Lower leg skin (tissue), 4 donors: ENCODE results near the gene STAT4. TPM values are rescaled to one million over a fixed set of nuclear protein-coding genes. Genes with fewer than 3 reads are reported as not detected.

Source experiments
- DNase-seq, 2 donors: peaks; one replicate each; pipeline ENCODE4 v3.0.0-alpha.2; 2019; ENCODE audit warnings: low spot score in 2 of 2
- H3K4me3 ChIP-seq: fragments of 200-600 bp; sonication (generic); 2 replicates; pipeline ENCODE4 v1.5.1; 2017; ENCODE audit warnings: mild to moderate bottlenecking, low read depth; ENCODE audit not compliant: poor library complexity, severe bottlenecking
- CTCF ChIP-seq, 3 donors: fragments of 450-650 bp; IDR thresholded peaks; one replicate each; pipeline ENCODE4 v1.5.1; 2016; ENCODE audit warnings: antibody characterized with exemption in 3 of 3, mild to moderate bottlenecking in 3 of 3, moderate library complexity in 2 of 3
- POLR2A ChIP-seq, 2 donors: fragments of 450-650 bp; IDR thresholded peaks; one replicate each; pipeline ENCODE4 v1.6.1; 2016 to 2017; ENCODE audit warnings: antibody characterized with exemption in 2 of 2, mild to moderate bottlenecking in 1 of 2, moderate library complexity in 1 of 2
- WGBS, 2 donors: methylation state at CpG; one replicate each; pipeline ENCODE4 v1.1.5; 2018; 5-methylcytosine and 5-hydroxymethylcytosine counted together
- intact Hi-C: fragments of 100-400 bp; cut with DNase I; formaldehyde crosslinking; loops from one replicate; pipeline ENCODE4 v1.15.0; 2023; ENCODE audit warnings: low total_unique reads
- total RNA-seq, 4 donors: library from RNA; depleted of rRNA; stranded (reverse); fragments of >200 nt; gene quantifications; one replicate each; pipeline ENCODE4 v1.1.0, GENCODE V29; 2016

The STAT4 gene
- total RNA-seq, 4 donors from 2014 or later = 0.46 to 4.3 (median 1.3) TPM

- H3K4me3 ChIP-seq = no peak overlapping the region
- intact Hi-C loops = no loop called here
- 70 to 78% methylated on average over 1 of the region's 1 CpG for WGBS, 2 donors
- no peak for TF ChIP-seq POLR2A (IDR thresholded peaks at IDR 0.05)
- TF ChIP-seq CTCF (IDR thresholded peaks at IDR 0.05) = no peak
- DNase-seq = no peak
Measured at GRCh38 chr2:191113761-191114160, 37.0 kb downstream of the STAT4 start.

GRCh38 chr2:191112448-191112901, 38.3 kb downstream of the STAT4 start:
- DNase-seq = no peak
- TF ChIP-seq POLR2A (IDR thresholded peaks at IDR 0.05) (no peak), CTCF (IDR thresholded peaks at IDR 0.05) (no peak)
- 65 to 78% methylated on average over 4 of the region's 4 CpGs for WGBS, 2 donors
- H3K4me3 ChIP-seq = no peak overlapping the region
- intact Hi-C loops = no loop called here

GRCh38 chr2:191109888-191110287, 40.9 kb downstream of the STAT4 start:
- intact Hi-C loops = no loop called here
- DNase-seq = no peak
- no peak overlapping the region for H3K4me3 ChIP-seq
- TF ChIP-seq POLR2A (IDR thresholded peaks at IDR 0.05) = no peak
- TF ChIP-seq CTCF (IDR thresholded peaks at IDR 0.05) = no peak
- 88 to 93% methylated on average over 2 of the region's 2 CpGs for WGBS, 2 donors

GRCh38 chr2:191108331-191108730, 42.5 kb downstream of the STAT4 start:
- DNase-seq = no peak
- no peak for TF ChIP-seq POLR2A (IDR thresholded peaks at IDR 0.05)
- TF ChIP-seq CTCF (IDR thresholded peaks at IDR 0.05) = no peak
- WGBS, 2 donors = 64 to 69% methylated on average over 4 of the region's 4 CpGs
- intact Hi-C loops = no loop called here
- no peak overlapping the region for H3K4me3 ChIP-seq

- TF ChIP-seq CTCF (IDR thresholded peaks at IDR 0.05) (no peak), POLR2A (IDR thresholded peaks at IDR 0.05) (no peak)
- H3K4me3 ChIP-seq = no peak overlapping the region
- 46 to 61% methylated on average over 3 of the region's 3 CpGs for WGBS, 2 donors
- intact Hi-C loops = no loop called here
- no peak for DNase-seq
Measured at GRCh38 chr2:191105082-191105481, 45.7 kb downstream of the STAT4 start.

GRCh38 chr2:191103774-191104173, 47.0 kb downstream of the STAT4 start:
- DNase-seq = no peak
- TF ChIP-seq CTCF (IDR thresholded peaks at IDR 0.05) (no peak), POLR2A (IDR thresholded peaks at IDR 0.05) (no peak)
- WGBS, 2 donors = 84 to 86% methylated on average over 1 of the region's 1 CpG
- no peak overlapping the region for H3K4me3 ChIP-seq
- intact Hi-C loops = no loop called here
